ENCODE data around the gene GREB1L.
"Not testable (repeated sequence)": the region's sequence is repeated elsewhere in the genome, so short reads cannot be mapped to it uniquely, and the experiment has no call there.

The GREB1L gene

GRCh38 chr18:21311980-21312379 lies 69.9 kb downstream of the GREB1L start:
- DNase-seq: not testable (repeated sequence)

GRCh38 chr18:21313576-21313975 lies 71.5 kb downstream of the GREB1L start:
- no peak for DNase-seq

- no peak for DNase-seq
Observed at GRCh38 chr18:21314724-21315123, 72.7 kb downstream of the GREB1L start.

DNA sequence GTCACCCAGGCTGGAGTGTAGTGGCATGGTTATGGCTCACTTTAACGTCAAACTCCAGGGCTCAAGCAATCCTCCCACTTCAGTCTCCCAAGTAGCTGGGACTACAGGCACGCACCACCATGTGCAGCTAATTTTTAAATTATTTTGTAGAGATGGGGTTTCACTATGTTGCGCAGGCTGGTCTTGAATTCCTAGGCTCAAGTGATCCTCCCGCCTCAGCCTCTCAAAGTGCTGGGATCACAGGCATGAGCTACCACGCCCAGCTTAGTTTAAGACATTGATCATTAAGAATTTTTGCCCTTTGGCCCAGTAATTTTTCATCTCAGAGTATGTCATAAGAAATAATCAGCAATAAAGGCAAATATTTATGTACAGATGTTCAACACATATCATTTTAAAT lies 73.1 kb downstream of the GREB1L start:
- DNase-seq: not testable (repeated sequence)

DNA sequence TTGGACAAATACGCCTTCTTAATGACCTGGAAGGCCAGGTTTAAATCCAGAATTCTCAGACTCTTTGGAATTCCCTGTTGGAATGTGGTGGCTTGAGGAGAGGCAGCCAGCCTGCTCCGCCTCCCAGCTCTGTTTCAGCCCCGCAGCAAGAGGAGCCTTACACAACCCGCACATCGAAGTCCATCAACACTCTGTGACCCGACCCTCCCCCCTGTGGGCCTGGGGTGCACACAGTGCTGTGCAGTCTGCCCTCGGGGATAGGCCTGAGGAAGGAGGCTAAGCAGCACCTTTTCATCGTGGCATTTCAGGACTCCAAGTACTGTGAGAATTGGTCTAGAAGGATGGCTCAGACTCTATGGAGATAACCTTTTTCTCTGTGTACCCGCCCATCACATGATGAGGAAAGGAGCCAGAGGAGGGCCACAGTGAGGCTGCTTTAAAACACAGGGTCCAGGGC lies 73.7 kb downstream of the GREB1L start:
- no peak for DNase-seq

GRCh38 chr18:21316296-21316695 lies 74.3 kb downstream of the GREB1L start:
- no peak for DNase-seq

- no peak for DNase-seq
Observed at GRCh38 chr18:21321711-21322110, 79.7 kb downstream of the GREB1L start.

DNA sequence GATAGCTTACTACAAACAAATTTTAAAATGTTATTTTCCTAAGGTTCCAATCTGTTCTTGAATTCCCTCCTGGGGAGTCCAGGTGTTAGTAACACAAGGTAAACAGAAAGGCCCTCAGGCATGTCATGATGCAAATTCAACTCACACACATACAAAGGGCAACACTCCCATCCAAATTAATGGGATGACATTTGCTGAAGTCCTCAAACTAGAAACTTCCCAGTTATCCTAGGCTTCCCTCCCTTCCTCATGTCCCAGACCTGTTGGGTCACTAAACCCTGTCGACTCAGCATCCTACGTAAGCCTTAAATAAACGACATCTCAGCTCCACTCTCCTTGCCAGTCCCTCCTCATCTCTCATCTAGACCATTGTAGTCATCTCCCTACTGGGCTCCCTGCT lies 85.1 kb downstream of the GREB1L start:
- DNase-seq: no peak

GRCh38 chr18:21330122-21330701 lies 88.2 kb downstream of the GREB1L start:
- no peak for DNase-seq

DNA sequence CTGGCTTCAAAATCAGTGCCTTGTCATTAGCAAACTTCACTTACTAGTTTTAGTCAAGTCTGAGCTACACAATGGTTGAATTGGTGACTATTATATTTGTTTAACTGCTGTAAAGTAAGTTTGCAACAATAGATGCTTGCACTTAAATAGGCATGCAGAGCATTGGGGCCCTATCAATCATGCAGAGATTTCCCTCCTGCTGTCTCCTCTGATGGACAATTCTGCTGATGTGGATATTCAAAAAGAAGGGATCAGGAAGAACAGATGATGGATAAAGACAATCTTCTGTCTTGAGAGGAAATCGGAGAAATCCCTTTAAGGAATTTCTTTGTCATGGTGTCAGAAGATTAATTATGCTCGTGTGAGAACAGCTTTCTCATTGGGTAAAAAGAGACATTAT lies 89.0 kb downstream of the GREB1L start:
- no peak for DNase-seq

DNA sequence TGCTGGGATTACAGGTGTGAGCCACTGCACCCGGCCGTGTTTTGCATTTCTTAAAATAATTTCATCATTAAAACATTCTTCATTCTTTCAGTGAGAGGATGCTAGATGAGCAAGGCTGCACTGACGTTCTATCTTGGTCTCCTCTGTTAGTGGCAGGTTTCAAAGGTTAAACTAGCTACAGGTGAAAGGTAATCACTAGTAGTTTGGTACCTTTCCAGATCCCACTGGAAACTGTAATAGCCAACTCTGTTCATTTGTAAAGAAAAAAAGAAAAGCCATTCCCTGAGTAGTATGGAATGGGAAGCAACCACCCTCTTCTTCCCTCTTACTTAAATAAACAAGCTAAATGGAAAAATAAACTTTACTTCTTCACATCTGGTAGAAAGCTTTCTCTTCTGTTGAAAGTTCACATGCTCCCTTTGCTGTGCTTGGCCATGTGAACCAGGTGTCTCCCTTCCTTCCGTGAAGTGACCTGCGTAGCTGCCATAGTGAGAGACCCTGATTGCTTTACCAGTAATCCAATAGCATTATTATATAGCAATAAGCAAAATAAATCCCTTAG lies 94.0 kb downstream of the GREB1L start:
- no peak for DNase-seq

GRCh38 chr18:21336846-21337245 lies 94.8 kb downstream of the GREB1L start:
- no peak for DNase-seq

DNA sequence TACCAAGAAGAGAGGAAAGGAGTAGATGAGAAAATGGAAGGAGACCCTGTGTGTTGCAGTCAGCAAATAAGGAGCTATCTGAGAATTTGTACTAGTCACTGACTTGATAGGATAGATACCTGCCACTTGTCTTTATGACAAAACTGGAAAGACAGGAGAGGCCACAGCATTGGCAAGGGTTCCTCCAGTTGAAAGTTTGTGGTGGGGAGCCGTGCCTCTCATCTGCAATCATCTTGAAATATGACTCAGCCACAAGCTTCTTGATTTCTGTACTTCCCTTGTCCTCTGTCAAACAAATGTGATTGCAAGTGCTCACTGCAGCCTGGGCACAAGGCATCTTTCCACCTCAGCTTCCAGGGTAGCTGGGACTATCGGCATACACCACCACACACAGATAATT lies 99.1 kb downstream of the GREB1L start:
- DNase-seq: no peak

- no peak for DNase-seq
Observed at GRCh38 chr18:21342372-21342771, 100.3 kb downstream of the GREB1L start.

- no peak for DNase-seq
Observed at GRCh38 chr18:21344860-21345259, 102.8 kb downstream of the GREB1L start.

DNA sequence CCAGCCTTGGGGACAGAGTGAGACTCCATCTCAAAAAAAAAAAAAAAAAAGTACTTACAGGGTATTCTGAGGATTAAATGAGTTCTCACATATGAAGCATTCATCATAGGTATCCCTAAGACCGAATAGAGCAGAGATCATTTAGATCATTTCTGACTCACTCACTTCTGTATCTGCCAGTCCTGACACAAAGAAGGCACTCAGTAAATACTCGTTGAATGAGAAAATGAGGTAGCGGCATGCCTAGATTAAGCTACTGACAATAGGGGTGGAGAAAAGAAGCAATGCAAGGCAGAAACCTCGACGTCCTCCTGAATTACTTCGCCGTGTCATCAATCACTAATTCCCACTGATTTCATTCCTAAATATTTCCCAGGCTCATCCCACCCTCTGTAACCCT lies 103.8 kb downstream of the GREB1L start:
- no peak for DNase-seq

DNA sequence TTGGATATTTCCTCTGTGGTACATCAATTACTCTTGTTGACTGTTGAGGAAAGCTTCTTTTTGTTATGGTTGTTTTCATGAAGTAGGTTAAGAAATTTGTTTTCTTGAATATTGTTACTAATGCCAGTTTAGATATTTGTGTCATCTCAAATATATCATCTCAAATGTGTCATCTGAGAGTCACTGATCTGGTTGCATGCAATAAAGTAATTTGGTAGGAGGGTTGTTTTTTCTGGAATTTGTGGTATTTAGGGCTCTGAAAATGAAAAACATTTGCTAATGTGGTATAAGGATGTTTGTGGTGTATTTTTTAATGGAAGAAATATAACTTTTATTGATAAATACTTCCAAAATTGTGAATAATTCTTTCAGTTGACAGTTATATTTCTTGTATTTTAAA lies 117.7 kb downstream of the GREB1L start:
- DNase-seq: no peak

DNA sequence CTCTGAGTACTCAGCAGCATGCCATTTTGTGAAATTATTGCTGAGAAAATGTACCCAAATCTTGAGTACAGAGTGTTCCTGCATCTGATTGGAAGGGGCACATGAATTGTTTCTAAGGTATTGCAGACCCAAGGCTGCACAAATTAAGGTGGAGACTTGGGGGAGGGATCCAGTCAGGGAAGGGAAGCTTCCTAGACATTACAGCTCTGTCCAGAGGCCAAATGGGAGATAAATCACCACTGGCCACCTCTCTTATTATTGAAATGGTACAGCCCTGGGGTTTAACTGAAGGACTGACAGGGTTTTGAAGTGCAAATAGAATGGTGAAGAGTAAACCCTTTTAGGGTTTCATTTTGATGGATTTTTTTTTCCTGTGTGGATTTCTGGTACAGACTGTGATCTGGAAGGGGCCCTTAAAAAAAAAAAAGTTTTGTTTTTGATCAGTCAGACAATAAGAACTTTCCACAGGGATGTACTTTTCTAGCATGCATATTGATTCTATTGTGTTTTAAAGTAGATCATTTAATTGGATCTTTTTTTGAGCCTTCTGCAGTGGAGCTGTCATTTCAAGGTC lies 119.4 kb downstream of the GREB1L start:
- DNase-seq: no peak

DNA sequence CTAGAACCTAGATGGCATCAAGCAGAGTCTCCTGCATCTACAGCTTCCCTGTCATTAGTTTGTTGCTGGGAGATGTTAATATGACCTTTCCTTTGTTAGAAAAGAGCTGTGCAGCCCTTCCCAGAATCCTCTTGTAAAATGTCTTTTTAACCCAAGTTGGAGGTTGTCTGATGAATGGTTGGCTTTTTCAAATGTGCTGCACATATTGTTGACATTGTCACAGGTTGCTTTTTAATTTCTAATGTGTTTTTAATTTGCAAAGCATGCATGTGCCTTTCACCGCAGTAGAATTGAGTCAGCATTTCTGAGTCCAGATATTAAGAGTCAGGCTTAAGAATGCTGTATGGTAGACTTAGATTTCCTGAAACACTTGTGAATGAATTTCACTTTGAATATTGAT lies 120.8 kb downstream of the GREB1L start:
- no peak for DNase-seq

- no peak for DNase-seq
Observed at GRCh38 chr18:21363348-21363747, 121.3 kb downstream of the GREB1L start.

DNA sequence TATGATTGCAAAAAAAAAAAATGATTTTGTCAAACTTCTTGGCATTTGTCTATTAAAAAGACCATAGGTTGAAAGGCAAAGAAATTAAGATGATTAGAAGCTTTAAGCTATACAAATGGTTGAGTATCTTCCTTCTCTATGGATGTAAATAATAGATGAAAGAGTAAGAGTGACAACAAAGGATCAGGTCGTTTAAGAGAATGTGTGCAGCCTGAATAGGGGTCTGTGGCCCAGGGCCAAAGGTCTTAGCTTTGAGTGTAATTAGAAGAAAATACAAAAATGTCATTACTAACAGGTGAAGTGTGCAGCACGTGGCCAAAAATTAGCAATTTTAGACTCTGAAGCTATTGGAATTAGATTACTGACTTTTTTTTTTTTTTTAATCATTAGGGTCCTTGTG lies 122.4 kb downstream of the GREB1L start:
- DNase-seq: no peak

DNA sequence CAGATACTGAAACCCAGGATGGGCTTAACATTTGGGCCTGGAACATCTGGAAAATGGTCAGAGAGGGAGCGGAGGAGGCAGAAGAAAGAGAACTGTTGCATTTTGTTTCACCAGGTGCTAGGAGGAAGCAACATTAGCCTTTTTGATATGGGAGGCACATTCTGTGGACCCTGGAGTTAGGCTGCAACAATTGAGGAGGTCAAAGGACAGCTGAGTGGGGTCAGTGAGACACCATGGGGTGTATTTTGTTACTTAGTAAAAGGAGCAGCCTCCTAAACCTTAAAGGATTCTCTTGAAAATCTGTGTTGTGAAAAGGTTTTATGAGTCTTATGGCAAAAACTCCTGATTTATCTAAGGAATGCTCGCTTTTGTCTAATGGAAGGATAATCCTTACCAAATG lies 124.9 kb downstream of the GREB1L start:
- no peak for DNase-seq

DNA sequence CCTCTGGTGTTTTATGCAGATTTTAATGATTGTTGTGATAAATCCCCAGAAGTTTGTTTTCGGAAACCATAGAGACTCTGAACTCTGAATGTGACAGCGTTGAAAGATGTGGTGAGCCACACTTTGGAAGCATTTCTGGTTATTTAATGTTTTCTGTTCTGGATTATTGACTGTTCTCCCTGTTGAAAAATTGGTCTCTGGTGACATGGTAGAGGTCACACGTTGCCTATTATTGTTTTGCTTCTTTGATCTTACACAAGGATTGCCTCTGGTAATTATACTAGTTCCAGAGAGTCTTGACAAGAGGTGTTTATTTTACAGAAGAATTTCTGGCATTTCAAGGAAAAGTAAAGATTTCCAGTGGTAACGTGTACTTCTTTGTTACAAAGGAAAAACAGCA lies 127.1 kb downstream of the GREB1L start:
- no peak for DNase-seq

DNA sequence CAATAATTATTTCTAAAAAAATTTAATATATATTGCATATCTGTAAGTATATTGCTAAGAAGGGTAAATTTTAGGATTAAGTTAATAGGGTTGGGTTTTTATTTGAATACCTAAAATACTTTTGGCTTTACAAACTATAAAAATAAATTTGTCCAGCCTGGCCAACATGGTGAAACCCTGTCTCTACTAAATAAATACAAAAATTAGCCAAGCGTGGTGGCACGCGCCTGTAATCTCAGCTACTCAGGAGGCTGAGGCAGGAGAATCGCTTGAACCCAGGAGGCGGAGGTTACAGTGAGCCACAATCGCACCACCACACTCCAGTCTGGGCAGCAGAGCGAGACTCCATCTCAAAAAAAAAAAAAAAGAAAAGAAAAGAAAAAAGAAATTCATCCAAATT lies 127.6 kb downstream of the GREB1L start:
- not testable (repeated sequence) for DNase-seq

DNA sequence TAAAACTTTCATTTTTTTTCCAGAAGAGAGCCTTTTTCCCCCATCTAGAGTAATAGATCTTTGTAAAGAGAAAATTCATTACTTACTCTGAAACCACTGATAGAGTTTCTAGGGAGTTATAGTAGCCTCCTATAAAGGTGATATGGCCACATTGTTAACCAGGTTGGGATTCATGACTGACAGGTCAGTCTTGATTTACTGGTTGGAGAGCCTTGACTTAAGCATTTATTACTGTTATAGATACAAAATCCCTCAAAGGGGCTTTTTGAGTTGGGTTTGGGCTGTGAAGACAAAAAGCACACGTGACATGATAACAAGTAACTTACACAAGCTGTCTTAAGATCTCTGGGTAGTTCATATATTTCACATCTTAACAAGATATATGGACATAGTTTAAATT lies 141.0 kb downstream of the GREB1L start:
- DNase-seq: no peak

Measured in NCI-H1105 treated with DMSO at 0.1 percent for 48 hours (cell line).